Lower leg skin (tissue), 3 donors: ENCODE measurements around the gene MAPK4.

ENCODE experiments used
- POLR2A ChIP-seq, 2 donors: fragments of 450-650 bp; IDR thresholded peaks; one replicate each; pipeline ENCODE4 v1.6.1; 2016 to 2017; ENCODE audit warnings: antibody characterized with exemption in 2 of 2, mild to moderate bottlenecking in 1 of 2, moderate library complexity in 1 of 2
- TF ChIP-seq, protein P1 (sequence below), 3 donors: fragments of 450-650 bp; IDR thresholded peaks; one replicate each; pipeline ENCODE4 v1.5.1; 2016; ENCODE audit warnings: antibody characterized with exemption in 3 of 3, mild to moderate bottlenecking in 3 of 3, moderate library complexity in 2 of 3

DNA sequence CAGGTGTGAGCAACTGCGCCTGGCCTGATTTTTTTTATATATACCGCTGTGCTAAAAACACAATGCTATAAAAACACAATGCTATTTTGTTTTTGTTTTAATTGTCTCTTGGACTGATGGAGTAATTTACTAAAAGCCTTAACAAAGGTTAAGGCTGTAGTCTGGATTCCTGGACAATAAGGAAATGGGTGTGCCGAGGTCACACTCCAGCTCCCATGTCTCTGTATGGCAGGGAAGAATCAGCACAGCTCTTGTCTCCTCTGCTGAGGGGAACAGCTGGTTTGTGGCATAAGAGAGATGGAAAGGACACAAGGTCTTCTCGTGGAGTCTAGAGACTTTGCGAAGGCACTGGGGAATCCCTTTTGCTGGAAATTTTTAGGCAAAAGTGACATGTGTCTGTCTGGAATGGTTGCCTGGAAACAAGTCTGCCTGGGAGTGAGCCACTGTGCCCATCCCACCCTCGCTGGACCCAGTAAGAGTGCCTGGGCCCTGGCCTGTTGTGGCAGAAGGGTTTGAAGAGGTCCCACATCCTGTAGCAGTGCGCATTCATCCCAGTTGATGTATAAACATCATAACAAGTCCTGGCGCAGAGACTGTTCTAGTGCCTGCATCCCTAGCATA, 73.1 kb downstream of the MAPK4 start:
- TF ChIP-seq, protein P1, sequence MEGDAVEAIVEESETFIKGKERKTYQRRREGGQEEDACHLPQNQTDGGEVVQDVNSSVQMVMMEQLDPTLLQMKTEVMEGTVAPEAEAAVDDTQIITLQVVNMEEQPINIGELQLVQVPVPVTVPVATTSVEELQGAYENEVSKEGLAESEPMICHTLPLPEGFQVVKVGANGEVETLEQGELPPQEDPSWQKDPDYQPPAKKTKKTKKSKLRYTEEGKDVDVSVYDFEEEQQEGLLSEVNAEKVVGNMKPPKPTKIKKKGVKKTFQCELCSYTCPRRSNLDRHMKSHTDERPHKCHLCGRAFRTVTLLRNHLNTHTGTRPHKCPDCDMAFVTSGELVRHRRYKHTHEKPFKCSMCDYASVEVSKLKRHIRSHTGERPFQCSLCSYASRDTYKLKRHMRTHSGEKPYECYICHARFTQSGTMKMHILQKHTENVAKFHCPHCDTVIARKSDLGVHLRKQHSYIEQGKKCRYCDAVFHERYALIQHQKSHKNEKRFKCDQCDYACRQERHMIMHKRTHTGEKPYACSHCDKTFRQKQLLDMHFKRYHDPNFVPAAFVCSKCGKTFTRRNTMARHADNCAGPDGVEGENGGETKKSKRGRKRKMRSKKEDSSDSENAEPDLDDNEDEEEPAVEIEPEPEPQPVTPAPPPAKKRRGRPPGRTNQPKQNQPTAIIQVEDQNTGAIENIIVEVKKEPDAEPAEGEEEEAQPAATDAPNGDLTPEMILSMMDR (IDR thresholded peaks at IDR 0.05): no peak
- TF ChIP-seq POLR2A (IDR thresholded peaks at IDR 0.05): no peak
